PC-9 (cell line): ENCODE measurements around the gene TYROBP. TPM values are rescaled to one million over a fixed set of nuclear protein-coding genes. Genes with fewer than 3 reads are reported as not detected.
A peak's percentile ranks its signal among the peaks of the same experiment; 100 is the strongest.

ENCODE experiments used
- BruUV-seq: library from RNA; stranded (reverse); fragments of 400-500 nt; replicated peaks from 2 replicates; lab custom pipeline; 2021; lab: Mats Ljungman, UMichigan
- CTCF ChIA-PET: fragments of 300-600 bp; sonication (Branson Sonifier 250); formaldehyde crosslinking; loops from one replicate; lab custom pipeline; 2022; ENCODE audit warnings: antibody characterized with exemption; lab: Charles Lee
- POLR2A ChIA-PET: fragments of 300-600 bp; sonication (Branson Sonifier 250); formaldehyde crosslinking; loops from one replicate; lab custom pipeline; 2022; ENCODE audit warnings: antibody characterized with exemption; ENCODE audit not compliant: unreplicated experiment; lab: Charles Lee
- DNase-seq, 2 experiments: peaks; one replicate each; pipeline versions ENCODE4 v3.0.0 to v3.0.0-alpha.2; 2015 to 2022; ENCODE audit warnings: mixed read lengths in 1 of 2
- H2AFZ ChIP-seq: fragments of 200-600 bp; sonication (generic); 2 replicates; pipeline ENCODE4 v1.8.1; 2017; ENCODE audit warnings: antibody characterized with exemption
- H3F3A ChIP-seq: fragments of 200-600 bp; sonication (generic); 2 replicates; pipeline ENCODE4 v1.8.1; 2017; ENCODE audit warnings: antibody characterized with exemption, mild to moderate bottlenecking, low read depth; ENCODE audit not compliant: insufficient read depth
- H3K27ac ChIP-seq: fragments of 200-600 bp; sonication (generic); 2 replicates; pipeline ENCODE4 v1.6.1; 2016; ENCODE audit warnings: mixed run types
- H3K27me3 ChIP-seq: fragments of 200-600 bp; sonication (generic); 2 replicates; pipeline ENCODE4 v1.6.1; 2016; ENCODE audit warnings: low read depth, mixed run types; ENCODE audit not compliant: insufficient read depth
- H3K36me3 ChIP-seq: fragments of 200-600 bp; sonication (generic); 2 replicates; pipeline ENCODE4 v1.6.1; 2016; ENCODE audit warnings: low read depth, mixed run types
- H3K4me1 ChIP-seq: fragments of 200-600 bp; sonication (generic); replicated peaks from 2 replicates; pipeline ENCODE4 v1.6.1; 2016; ENCODE audit warnings: mixed run types; ENCODE audit not compliant: insufficient read depth
- H3K4me2 ChIP-seq: fragments of 200-600 bp; sonication (generic); 2 replicates; pipeline ENCODE4 v1.6.1; 2017; ENCODE audit warnings: mixed run types
- H3K4me3 ChIP-seq: fragments of 200-600 bp; sonication (generic); 2 replicates; pipeline ENCODE4 v1.6.1; 2016; ENCODE audit warnings: mixed run types
- H3K79me2 ChIP-seq: fragments of 200-600 bp; sonication (generic); 2 replicates; pipeline ENCODE4 v1.6.1; 2017; ENCODE audit warnings: low read depth, mixed run types
- H3K9me2 ChIP-seq: fragments of 200-600 bp; sonication (generic); 2 replicates; pipeline ENCODE4 v1.8.1; 2017; ENCODE audit warnings: mild to moderate bottlenecking; ENCODE audit not compliant: insufficient read depth
- H3K9me3 ChIP-seq: fragments of 200-600 bp; sonication (generic); 2 replicates; pipeline ENCODE4 v1.8.1; 2016; ENCODE audit warnings: low read depth; ENCODE audit not compliant: insufficient read depth
- H4K20me1 ChIP-seq: fragments of 200-600 bp; sonication (generic); 2 replicates; pipeline ENCODE4 v1.8.1; 2017; ENCODE audit not compliant: insufficient read depth
- EZH2 ChIP-seq: fragments of 200-600 bp; sonication (generic); IDR thresholded peaks from 2 replicates; pipeline ENCODE4 v1.8.0; 2017; ENCODE audit warnings: antibody characterized with exemption, low read depth
- intact Hi-C: fragments of 100-400 bp; cut with micrococcal nuclease; formaldehyde crosslinking; loops from one replicate; pipeline ENCODE4 v1.10.0; 2022; ENCODE audit not compliant: unreplicated experiment
- total RNA-seq: library from RNA; stranded (reverse); gene quantifications from 2 replicates; pipeline ENCODE4 v1.2.3, GENCODE V29; 2021
- TF ChIP-seq, protein P1 (sequence below): fragments of 200-600 bp; sonication (generic); conservative IDR thresholded peaks from 2 replicates; pipeline ENCODE4 v1.6.1; 2017; ENCODE audit warnings: mixed run types, antibody characterized with exemption, mild to moderate bottlenecking, moderate library complexity

Gene TYROBP
- total RNA-seq, 1 experiment from 2014 or later = not detected

DNA sequence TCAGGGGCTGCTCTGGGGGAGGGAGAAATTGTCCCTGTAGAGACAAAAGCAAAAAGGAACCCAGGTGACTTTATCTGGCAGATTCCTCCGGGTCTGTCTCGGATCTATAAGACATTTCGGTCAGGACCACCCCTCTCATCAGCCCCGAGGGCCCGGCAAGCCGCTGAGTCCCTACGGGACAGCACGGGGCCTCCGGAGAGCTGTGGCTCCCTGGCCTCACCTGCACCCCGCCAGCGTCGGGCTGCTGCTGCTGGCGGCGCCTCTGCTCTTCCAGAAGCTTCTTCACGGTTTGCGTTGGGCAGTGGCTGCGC lies 9.6 kb downstream of the TYROBP start:
- H4K20me1 ChIP-seq = no peaks in the 10 kb centered on the region
- H3K9me2 ChIP-seq = no peaks in the 10 kb centered on the region
- no peaks in the 10 kb centered on the region for H3K9me3 ChIP-seq
- H3K79me2 ChIP-seq = peaks cover 16% of the 10 kb centered on the region
- no peak for TF ChIP-seq EZH2
- TF ChIP-seq, protein P1, sequence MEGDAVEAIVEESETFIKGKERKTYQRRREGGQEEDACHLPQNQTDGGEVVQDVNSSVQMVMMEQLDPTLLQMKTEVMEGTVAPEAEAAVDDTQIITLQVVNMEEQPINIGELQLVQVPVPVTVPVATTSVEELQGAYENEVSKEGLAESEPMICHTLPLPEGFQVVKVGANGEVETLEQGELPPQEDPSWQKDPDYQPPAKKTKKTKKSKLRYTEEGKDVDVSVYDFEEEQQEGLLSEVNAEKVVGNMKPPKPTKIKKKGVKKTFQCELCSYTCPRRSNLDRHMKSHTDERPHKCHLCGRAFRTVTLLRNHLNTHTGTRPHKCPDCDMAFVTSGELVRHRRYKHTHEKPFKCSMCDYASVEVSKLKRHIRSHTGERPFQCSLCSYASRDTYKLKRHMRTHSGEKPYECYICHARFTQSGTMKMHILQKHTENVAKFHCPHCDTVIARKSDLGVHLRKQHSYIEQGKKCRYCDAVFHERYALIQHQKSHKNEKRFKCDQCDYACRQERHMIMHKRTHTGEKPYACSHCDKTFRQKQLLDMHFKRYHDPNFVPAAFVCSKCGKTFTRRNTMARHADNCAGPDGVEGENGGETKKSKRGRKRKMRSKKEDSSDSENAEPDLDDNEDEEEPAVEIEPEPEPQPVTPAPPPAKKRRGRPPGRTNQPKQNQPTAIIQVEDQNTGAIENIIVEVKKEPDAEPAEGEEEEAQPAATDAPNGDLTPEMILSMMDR = no peak
- BruUV-seq = no TSS peak
- CTCF ChIA-PET = no interaction called here
- POLR2A ChIA-PET = no interaction called here
- intact Hi-C loops = no loop called here
- H3F3A ChIP-seq = peaks cover 4% of the 10 kb centered on the region; the same call in 1 of the 2 replicates
- peaks cover 10% of the 10 kb centered on the region; the same call in 1 of the 2 replicates for H3K36me3 ChIP-seq
- H3K4me1 ChIP-seq = peaks cover 8% of the 10 kb centered on the region; the same call in 1 of the 2 replicates
- H3K27me3 ChIP-seq = no peaks in the 10 kb centered on the region
- no peak overlapping the region for H3K27ac ChIP-seq
- peak overlapping the region; percentile 87 for H3K4me2 ChIP-seq
- H2AFZ ChIP-seq = peak overlapping the region; percentile 92; the same call in 1 of the 2 replicates
- no peak for DNase-seq
- peak overlapping the region; percentile 79 for H3K4me3 ChIP-seq

DNA sequence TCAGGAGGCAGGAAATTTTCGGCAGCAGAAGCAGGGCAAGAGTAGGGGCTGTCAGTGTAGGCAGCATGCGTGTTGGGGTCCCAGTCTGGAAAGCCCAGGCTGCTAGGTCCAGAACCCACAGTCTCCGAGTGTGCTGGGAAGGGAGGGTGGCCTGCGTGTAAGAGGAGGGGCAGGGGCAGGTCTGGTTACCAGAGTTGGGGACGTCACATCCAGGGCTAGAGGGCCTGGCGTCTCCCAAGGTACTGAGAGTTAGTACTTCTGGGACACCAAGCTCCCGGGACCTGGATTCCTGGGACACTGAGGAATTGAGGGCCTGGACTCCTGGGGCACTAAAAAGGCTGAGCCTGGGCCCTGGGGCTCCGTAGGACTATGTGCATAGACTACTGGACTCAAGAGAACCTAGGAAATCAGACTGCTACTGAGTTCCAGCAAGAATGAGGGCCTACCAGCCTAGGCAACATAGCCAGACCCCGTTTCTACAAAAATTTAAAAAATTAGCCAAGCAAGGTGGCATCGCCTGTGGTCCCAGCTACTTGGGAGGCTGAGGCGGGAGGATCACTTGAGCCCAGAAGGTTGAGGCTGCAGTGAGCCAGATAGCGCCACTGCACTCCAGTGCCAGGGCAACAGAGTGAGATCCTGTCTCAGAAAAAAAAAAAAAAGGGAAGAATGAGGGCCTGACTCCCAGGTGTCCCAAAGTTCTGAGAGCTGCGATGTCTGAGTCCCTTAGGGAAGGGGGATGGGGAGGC lies 10.2 kb downstream of the TYROBP start:
- POLR2A ChIA-PET = interaction anchor here (0.6 kb wide), 1 partner anchor 584 kb away, joined by 3 read pairs; no protein-coding TSS in a partner anchor

DNA sequence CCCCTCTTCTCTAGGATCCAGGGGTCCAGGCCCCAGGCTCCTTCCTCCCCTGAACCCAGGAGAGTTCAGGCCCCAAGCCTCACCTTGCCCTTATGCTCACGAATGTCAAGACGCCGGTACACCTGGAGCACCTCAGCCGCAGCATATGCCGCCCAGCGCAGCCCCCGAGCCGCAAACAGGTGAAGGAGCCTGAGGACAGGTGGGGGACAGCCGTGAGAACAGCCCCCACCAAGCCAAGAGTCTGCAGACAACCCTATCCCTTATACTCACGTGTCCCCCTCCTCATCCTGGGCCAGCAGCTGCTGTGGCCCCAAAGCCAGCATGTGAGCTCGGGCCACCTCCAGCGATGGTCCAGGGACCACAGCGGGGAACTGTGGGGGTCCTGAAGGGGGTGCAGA lies 11.5 kb downstream of the TYROBP start:
- H3K36me3 ChIP-seq = peaks cover 16% of the 10 kb centered on the region; the same call in 1 of the 2 replicates
- intact Hi-C loops = no loop called here
- ChIA-PET POLR2A (no interaction called here), CTCF (interaction anchor here (0.5 kb wide), 1 partner anchor 13 kb away, joined by 3 read pairs; no protein-coding TSS in a partner anchor)
- no peaks in the 10 kb centered on the region for H4K20me1 ChIP-seq
- no peaks in the 10 kb centered on the region for H3K27me3 ChIP-seq
- peaks cover 8% of the 10 kb centered on the region; the same call in 1 of the 2 replicates for H3K4me1 ChIP-seq
- H3K4me3 ChIP-seq = no peak overlapping the region
- BruUV-seq = no TSS peak
- H3K4me2 ChIP-seq = no peak overlapping the region
- H3K9me3 ChIP-seq = no peaks in the 10 kb centered on the region
- no peak overlapping the region for H2AFZ ChIP-seq
- no peaks in the 10 kb centered on the region for H3K9me2 ChIP-seq
- H3F3A ChIP-seq = peaks cover 4% of the 10 kb centered on the region; the same call in 1 of the 2 replicates
- peaks cover 16% of the 10 kb centered on the region for H3K79me2 ChIP-seq
- H3K27ac ChIP-seq = no peak overlapping the region
- DNase-seq = no peak
- TF ChIP-seq, protein P1 = no peak
- TF ChIP-seq EZH2 = no peak

More for the DNA sequence above, 10.2 kb downstream of the TYROBP start:
- CTCF ChIA-PET = no interaction called here
- Histone ChIP-seq H3K9me2 (no peaks in the 10 kb centered on the region), H2AFZ (no peak overlapping the region), H3K4me1 (peaks cover 8% of the 10 kb centered on the region; the same call in 1 of the 2 replicates), H3K79me2 (peaks cover 16% of the 10 kb centered on the region), H3K27me3 (no peaks in the 10 kb centered on the region), H3K4me3 (no peak overlapping the region), H3K9me3 (no peaks in the 10 kb centered on the region), H3F3A (peaks cover 4% of the 10 kb centered on the region; the same call in 1 of the 2 replicates), H3K36me3 (peaks cover 11% of the 10 kb centered on the region; the same call in 1 of the 2 replicates), H4K20me1 (no peaks in the 10 kb centered on the region), H3K27ac (no peak overlapping the region), H3K4me2 (peak overlapping the region; percentile 87)
- intact Hi-C loops = no loop called here
- DNase-seq = no peak
- no peak for TF ChIP-seq EZH2
- TF ChIP-seq, protein P1 = no peak
- no TSS peak for BruUV-seq
